Mucosa of descending colon (tissue), 3 donors: ENCODE results near the gene BMPER. TPM values are rescaled to one million over a fixed set of nuclear protein-coding genes. Genes with fewer than 3 reads are reported as not detected.

Experiments used
- ATAC-seq: fragments of 200-7000 bp; cut with Tn5 transposase; one replicate; pipeline ENCODE4 v1.9.1; 2020; ENCODE audit warnings: mild to moderate bottlenecking, moderate library complexity
- DNase-seq, 3 donors: peaks; one replicate each; pipeline ENCODE4 v3.0.0-alpha.2; 2020
- H3K36me3 ChIP-seq: fragments of 200-600 bp; one replicate; pipeline ENCODE4 v1.8.0; 2021; ENCODE audit warnings: low read depth, mild to moderate bottlenecking
- H3K4me1 ChIP-seq: fragments of 200-600 bp; one replicate; pipeline ENCODE4 v1.8.0; 2021; ENCODE audit warnings: low read depth, mild to moderate bottlenecking
- H3K4me3 ChIP-seq: fragments of 200-600 bp; one replicate; pipeline ENCODE4 v1.8.0; 2021; ENCODE audit warnings: mild to moderate bottlenecking
- H3K9me3 ChIP-seq: fragments of 200-600 bp; one replicate; pipeline ENCODE4 v1.8.0; 2021; ENCODE audit warnings: mild to moderate bottlenecking
- CTCF ChIP-seq: fragments of 200-600 bp; IDR thresholded peaks from one replicate; pipeline ENCODE4 v1.8.0; 2022; ENCODE audit warnings: antibody characterized with exemption, mild to moderate bottlenecking
- intact Hi-C, 2 donors: fragments of 100-400 bp; cut with DNase I in 1 of 2; cut with micrococcal nuclease in 1 of 2; formaldehyde crosslinking; loops; one replicate each; pipeline versions ENCODE4 v1.11.0 to v1.11.1; 2022; cut with DNase I, micrococcal nuclease
- total RNA-seq, 3 donors: library from RNA; stranded (reverse); fragmentation: NEBNext Ultra II Directional in 2 of 3; extraction: Animal tissue kit (Norgen Biotek cat#: 25700) in 2 of 3; gene quantifications; one replicate each; pipeline versions ENCODE4 v1.2.1 to v1.2.4, GENCODE V29; 2021 to 2023
- donor health status: DM: no; HTN: no; CAD: no; lungs with moderate emphysema.
- donor health status: DM: no; HTN: no; CAD: no.
- donor health status: DM: no; HTN: yes; CAD: no.

Gene BMPER
- total RNA-seq, 3 donors from 2014 or later, result 1.3 to 2.0 (median 1.4) TPM

DNA sequence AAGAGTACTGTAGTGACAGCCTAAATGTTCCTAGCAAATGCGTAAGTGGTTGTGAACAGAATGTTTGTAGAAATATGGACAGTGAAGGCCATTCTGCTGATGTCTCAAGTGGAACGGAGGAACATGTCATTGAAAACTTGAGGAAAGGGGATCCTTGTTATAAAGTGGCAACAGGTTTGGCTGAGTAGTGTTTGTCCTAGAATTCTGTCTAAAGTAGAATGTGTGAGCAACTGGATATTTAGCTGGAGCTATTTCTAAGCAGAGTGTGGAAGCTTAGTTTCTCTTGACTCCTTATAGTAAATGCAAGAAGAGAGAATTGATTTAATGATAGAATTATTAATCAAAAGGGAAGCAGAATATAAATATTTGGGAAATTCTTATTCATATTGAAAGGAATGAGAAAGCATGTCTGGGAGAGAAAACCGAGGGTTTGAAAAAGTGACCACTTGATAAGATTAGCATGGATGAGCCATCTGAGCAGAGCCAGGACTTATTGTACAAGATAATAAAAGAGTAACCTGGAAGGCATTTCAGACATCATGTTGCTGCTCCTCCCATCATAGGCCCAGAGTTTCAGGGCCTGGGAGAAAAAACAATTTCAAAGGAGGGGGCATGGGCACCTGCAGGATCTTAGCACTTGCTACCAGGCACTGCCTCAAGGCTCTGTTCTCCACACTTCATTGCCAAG, 276.1 kb downstream of the BMPER start:
- DNase-seq (no peak), ATAC-seq (no peak)
- no peak for TF ChIP-seq CTCF
- intact Hi-C loops, result no loop called here
- H3K4me1 ChIP-seq, result no peaks in the 10 kb centered on the region
- no peaks in the 10 kb centered on the region for H3K36me3 ChIP-seq
- no peak overlapping the region for H3K4me3 ChIP-seq
- no peaks in the 10 kb centered on the region for H3K9me3 ChIP-seq

DNA sequence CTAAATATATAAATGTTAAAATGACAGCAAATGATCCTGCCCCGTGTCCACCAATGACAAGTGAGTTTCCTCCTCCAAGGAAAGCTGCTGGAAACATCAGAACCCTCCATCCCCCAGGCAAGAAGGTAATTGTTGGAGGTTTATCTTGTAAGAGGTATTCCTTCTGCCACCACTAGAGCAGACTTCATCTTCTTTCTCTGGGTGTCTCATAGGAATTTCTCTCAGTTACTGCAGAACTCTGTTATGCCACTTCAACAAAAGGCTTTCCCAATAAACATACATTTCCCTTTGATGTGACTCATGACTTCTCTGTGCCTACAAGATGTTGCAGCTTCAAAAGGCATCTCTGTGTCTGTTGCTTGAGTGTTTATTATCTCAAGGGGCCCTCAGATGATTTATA, 279.1 kb downstream of the BMPER start:
- TF ChIP-seq CTCF, result no peak
- Histone ChIP-seq H3K4me1 (no peaks in the 10 kb centered on the region), H3K4me3 (no peak overlapping the region), H3K36me3 (no peaks in the 10 kb centered on the region), H3K9me3 (no peaks in the 10 kb centered on the region)
- DNase-seq (no peak), ATAC-seq (no peak)
- intact Hi-C loops, result no loop called here

- H3K36me3 ChIP-seq, result no peaks in the 10 kb centered on the region
- TF ChIP-seq CTCF, result no peak
- intact Hi-C loops, result no loop called here
Observed at GRCh38 chr7:34187798-34188307, 282.5 kb downstream of the BMPER start.

DNA sequence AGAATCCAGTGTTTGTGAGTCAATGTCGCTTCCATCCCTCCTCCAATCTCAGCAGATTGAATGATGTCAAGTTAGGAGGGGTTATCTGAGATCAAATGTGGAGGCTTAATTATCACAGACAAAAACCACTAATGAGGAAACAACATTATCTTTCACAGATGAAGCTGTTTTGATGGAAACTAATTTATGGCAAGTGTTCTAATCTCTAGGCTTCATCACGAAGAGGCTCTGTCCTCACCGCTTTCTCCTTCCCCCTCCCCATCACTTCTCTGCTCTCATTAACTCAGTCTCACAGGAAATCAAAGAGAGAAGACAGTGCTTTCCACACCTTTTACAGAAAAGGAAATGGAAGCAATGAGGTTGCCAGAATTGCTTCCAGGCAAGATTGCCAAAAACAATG, 283.7 kb downstream of the BMPER start:
- no peaks in the 10 kb centered on the region for H3K9me3 ChIP-seq
- H3K4me1 ChIP-seq, result no peaks in the 10 kb centered on the region
- ATAC-seq, result no peak
- DNase-seq, result no peak
- TF ChIP-seq CTCF, result no peak
- intact Hi-C loops, result no loop called here
- no peaks in the 10 kb centered on the region for H3K36me3 ChIP-seq
- no peak overlapping the region for H3K4me3 ChIP-seq

More at GRCh38 chr7:34187798-34188307, 282.5 kb downstream of the BMPER start:
- no peaks in the 10 kb centered on the region for H3K9me3 ChIP-seq
- H3K4me3 ChIP-seq, result no peak overlapping the region
- ATAC-seq (no peak), DNase-seq (no peak)
- no peaks in the 10 kb centered on the region for H3K4me1 ChIP-seq

DNA sequence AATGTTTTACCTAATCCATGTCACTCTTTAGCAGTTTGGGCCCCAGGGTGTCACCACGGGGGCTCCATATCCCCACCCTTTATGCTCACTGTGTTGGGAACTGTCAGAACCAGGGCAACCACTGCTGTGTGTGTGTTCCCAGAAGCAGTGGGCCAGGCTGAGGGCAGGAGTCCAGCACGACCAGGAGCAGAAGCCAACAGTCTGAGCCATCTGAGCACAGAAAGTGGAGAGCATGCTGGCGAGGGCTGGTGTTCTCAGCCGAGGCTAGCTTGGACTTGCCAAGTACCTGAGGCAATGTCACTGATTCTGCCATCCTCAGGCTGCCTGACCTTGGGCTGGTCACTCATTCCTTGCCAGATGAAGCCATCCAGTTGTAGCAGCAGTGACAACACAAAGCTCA, 285.0 kb downstream of the BMPER start:
- Histone ChIP-seq H3K36me3 (no peaks in the 10 kb centered on the region), H3K4me1 (no peaks in the 10 kb centered on the region), H3K4me3 (no peak overlapping the region), H3K9me3 (no peaks in the 10 kb centered on the region)
- no peak for TF ChIP-seq CTCF
- intact Hi-C loops, result no loop called here
- DNase-seq, result no peak
- ATAC-seq, result no peak

GRCh38 chr7:34191162-34191561, 285.8 kb downstream of the BMPER start:
- Histone ChIP-seq H3K4me1 (no peaks in the 10 kb centered on the region), H3K9me3 (no peaks in the 10 kb centered on the region), H3K36me3 (no peaks in the 10 kb centered on the region), H3K4me3 (no peak overlapping the region)
- no peak for TF ChIP-seq CTCF
- no peak for ATAC-seq
- intact Hi-C loops, result no loop called here
- DNase-seq, result no peak
